ENCODE data around the gene MTFP1.

- TF ChIP-seq YY1 (IDR thresholded peaks at IDR 0.05; ENCODE audit: insufficient read depth, insufficient read length): no peak
- TF ChIP-seq SUZ12 (IDR thresholded peaks at IDR 0.05; ENCODE audit: extremely low read depth, insufficient read depth, insufficient read length): no peak
- no peak for TF ChIP-seq ZNF274 (IDR thresholded peaks at IDR 0.05; ENCODE audit: low read depth, low read length)
These were observed 31.7 kb upstream of the MTFP1 start for GRCh38 chr22:30393885-30394284.
